ENCODE data around the gene PIP5K1A.

PIP5K1A gene

DNA sequence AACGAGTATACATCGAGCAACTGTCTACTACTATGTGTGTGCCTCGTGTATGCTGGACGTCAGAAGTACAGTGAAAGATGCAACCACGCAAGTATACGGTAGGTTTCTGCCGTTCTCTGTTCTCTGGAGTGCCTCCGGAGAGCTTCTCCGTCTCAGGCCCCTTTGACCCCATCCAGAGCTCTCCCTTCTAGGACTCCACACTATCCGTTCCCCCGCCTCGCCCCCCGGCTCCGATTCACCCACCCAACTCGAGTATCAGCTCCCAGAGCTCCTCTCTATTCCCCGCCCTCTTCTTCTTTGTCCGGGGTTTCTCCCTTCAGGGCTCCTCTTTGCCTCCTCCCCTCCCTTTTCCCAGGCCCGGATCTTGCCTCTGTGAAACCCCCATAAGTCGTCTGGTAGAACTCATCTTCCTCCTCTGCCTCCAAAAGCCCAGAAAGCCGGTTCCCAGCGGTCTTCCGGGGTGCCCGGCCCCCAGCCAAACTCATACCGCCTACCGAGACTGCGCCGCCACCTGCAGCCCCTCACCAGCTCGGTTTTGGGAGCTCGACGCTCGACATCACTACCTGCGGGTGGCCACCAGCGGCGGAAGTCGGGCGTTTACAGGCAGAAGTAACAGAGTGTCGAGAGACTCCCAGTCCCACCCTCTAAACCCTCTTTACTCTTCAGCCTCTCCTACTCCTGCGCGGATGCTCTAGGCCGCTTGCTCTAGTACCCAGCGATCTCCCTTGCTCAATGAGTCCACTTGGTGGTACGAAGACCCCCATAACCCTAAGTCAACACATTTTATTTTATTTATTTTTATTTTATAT lies 8.5 kb upstream of the PIP5K1A start, which contains the start of gene VPS72 (continued):
- TF ChIP-seq, protein P1, sequence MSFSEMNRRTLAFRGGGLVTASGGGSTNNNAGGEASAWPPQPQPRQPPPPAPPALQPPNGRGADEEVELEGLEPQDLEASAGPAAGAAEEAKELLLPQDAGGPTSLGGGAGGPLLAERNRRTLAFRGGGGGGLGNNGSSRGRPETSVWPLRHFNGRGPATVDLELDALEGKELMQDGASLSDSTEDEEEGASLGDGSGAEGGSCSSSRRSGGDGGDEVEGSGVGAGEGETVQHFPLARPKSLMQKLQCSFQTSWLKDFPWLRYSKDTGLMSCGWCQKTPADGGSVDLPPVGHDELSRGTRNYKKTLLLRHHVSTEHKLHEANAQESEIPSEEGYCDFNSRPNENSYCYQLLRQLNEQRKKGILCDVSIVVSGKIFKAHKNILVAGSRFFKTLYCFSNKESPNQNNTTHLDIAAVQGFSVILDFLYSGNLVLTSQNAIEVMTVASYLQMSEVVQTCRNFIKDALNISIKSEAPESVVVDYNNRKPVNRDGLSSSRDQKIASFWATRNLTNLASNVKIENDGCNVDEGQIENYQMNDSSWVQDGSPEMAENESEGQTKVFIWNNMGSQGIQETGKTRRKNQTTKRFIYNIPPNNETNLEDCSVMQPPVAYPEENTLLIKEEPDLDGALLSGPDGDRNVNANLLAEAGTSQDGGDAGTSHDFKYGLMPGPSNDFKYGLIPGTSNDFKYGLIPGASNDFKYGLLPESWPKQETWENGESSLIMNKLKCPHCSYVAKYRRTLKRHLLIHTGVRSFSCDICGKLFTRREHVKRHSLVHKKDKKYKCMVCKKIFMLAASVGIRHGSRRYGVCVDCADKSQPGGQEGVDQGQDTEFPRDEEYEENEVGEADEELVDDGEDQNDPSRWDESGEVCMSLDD (tag by site-specific recombination; IDR thresholded peaks at IDR 0.05), result peak; percentile 73
- no peak for TF ChIP-seq MZF1 (tag by site-specific recombination; IDR thresholded peaks at IDR 0.05; ENCODE audit: borderline replicate concordance)
- no peak for TF ChIP-seq ZNF596 (tag by site-specific recombination; IDR thresholded peaks at IDR 0.05)
- TF ChIP-seq ZBTB48 (tag by site-specific recombination; IDR thresholded peaks at IDR 0.05), result no peak
- no peak for TF ChIP-seq PRDM1 (tag by site-specific recombination; IDR thresholded peaks at IDR 0.05)
- no peak for TF ChIP-seq ZNF623 (tag by site-specific recombination; IDR thresholded peaks at IDR 0.05)
- TF ChIP-seq ZNF843 (tag by site-specific recombination; IDR thresholded peaks at IDR 0.05), result peak; percentile 43; the same call in 1 of the 2 replicates
- TF ChIP-seq, protein P2, sequence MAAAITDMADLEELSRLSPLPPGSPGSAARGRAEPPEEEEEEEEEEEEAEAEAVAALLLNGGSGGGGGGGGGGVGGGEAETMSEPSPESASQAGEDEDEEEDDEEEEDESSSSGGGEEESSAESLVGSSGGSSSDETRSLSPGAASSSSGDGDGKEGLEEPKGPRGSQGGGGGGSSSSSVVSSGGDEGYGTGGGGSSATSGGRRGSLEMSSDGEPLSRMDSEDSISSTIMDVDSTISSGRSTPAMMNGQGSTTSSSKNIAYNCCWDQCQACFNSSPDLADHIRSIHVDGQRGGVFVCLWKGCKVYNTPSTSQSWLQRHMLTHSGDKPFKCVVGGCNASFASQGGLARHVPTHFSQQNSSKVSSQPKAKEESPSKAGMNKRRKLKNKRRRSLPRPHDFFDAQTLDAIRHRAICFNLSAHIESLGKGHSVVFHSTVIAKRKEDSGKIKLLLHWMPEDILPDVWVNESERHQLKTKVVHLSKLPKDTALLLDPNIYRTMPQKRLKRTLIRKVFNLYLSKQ (tag by site-specific recombination; IDR thresholded peaks at IDR 0.05; ENCODE audit: borderline replicate concordance), result no peak
- TF ChIP-seq ZNF302 (tag by site-specific recombination; IDR thresholded peaks at IDR 0.05; ENCODE audit: low read depth), result no peak
- no peak for TF ChIP-seq ZNF19 (tag by site-specific recombination; IDR thresholded peaks at IDR 0.05; ENCODE audit: low read depth)
- TF ChIP-seq ZNF660 (tag by site-specific recombination; IDR thresholded peaks at IDR 0.05), result peak; percentile 92
- no peak for TF ChIP-seq ZFP3 (tag by site-specific recombination; IDR thresholded peaks at IDR 0.05; ENCODE audit: low read depth)
- TF ChIP-seq, protein P3, sequence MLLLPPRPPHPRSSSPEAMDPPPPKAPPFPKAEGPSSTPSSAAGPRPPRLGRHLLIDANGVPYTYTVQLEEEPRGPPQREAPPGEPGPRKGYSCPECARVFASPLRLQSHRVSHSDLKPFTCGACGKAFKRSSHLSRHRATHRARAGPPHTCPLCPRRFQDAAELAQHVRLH (tag by site-specific recombination; IDR thresholded peaks at IDR 0.05), result peak; percentile 79
- TF ChIP-seq ZNF221 (tag by site-specific recombination; IDR thresholded peaks at IDR 0.05; ENCODE audit: borderline replicate concordance), result no peak
- no peak for TF ChIP-seq ZSCAN16 (tag by site-specific recombination; IDR thresholded peaks at IDR 0.05)
- no peak for TF ChIP-seq ZNF664 (tag by site-specific recombination; IDR thresholded peaks at IDR 0.05)
- TF ChIP-seq SP7 (tag by site-specific recombination; IDR thresholded peaks at IDR 0.05), result peak; percentile 82
- TF ChIP-seq ZNF707 (tag by site-specific recombination; IDR thresholded peaks at IDR 0.05), result no peak
- peak; percentile 92 for TF ChIP-seq ZEB2 (tag by site-specific recombination; IDR thresholded peaks at IDR 0.05)
- no peak for TF ChIP-seq ZNF239 (tag by site-specific recombination; IDR thresholded peaks at IDR 0.05)
- no peak for TF ChIP-seq ZSCAN23 (tag by site-specific recombination; IDR thresholded peaks at IDR 0.05)
- no peak for TF ChIP-seq ZNF747 (tag by site-specific recombination; IDR thresholded peaks at IDR 0.05)
- no peak for TF ChIP-seq ZNF777 (tag by site-specific recombination; IDR thresholded peaks at IDR 0.05; ENCODE audit: borderline replicate concordance)
- TF ChIP-seq ZNF48 (tag by site-specific recombination; IDR thresholded peaks at IDR 0.05), result no peak
- TF ChIP-seq, protein P4, sequence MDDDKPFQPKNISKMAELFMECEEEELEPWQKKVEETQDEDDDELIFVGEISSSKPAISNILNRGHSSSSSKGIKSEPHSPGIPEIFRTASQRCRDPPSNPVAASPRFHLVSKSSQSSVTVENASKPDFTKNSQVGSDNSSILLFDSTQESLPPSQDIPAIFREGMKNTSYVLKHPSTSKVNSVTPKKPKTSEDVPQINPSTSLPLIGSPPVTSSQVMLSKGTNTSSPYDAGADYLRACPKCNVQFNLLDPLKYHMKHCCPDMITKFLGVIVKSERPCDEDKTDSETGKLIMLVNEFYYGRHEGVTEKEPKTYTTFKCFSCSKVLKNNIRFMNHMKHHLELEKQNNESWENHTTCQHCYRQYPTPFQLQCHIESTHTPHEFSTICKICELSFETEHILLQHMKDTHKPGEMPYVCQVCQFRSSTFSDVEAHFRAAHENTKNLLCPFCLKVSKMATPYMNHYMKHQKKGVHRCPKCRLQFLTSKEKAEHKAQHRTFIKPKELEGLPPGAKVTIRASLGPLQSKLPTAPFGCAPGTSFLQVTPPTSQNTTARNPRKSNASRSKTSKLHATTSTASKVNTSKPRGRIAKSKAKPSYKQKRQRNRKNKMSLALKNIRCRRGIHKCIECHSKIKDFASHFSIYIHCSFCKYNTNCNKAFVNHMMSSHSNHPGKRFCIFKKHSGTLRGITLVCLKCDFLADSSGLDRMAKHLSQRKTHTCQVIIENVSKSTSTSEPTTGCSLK (tag by site-specific recombination; IDR thresholded peaks at IDR 0.05), result no peak
- peak; percentile 65 for TF ChIP-seq KLF1 (tag by site-specific recombination; IDR thresholded peaks at IDR 0.05)
- no peak for TF ChIP-seq MEIS1 (CRISPR knock-in tag; IDR thresholded peaks at IDR 0.05; ENCODE audit: borderline replicate concordance)
- no peak for TF ChIP-seq GLI4 (tag by site-specific recombination; IDR thresholded peaks at IDR 0.05)
- TF ChIP-seq ZNF549 (tag by site-specific recombination; IDR thresholded peaks at IDR 0.05), result no peak
- TF ChIP-seq, protein P5, sequence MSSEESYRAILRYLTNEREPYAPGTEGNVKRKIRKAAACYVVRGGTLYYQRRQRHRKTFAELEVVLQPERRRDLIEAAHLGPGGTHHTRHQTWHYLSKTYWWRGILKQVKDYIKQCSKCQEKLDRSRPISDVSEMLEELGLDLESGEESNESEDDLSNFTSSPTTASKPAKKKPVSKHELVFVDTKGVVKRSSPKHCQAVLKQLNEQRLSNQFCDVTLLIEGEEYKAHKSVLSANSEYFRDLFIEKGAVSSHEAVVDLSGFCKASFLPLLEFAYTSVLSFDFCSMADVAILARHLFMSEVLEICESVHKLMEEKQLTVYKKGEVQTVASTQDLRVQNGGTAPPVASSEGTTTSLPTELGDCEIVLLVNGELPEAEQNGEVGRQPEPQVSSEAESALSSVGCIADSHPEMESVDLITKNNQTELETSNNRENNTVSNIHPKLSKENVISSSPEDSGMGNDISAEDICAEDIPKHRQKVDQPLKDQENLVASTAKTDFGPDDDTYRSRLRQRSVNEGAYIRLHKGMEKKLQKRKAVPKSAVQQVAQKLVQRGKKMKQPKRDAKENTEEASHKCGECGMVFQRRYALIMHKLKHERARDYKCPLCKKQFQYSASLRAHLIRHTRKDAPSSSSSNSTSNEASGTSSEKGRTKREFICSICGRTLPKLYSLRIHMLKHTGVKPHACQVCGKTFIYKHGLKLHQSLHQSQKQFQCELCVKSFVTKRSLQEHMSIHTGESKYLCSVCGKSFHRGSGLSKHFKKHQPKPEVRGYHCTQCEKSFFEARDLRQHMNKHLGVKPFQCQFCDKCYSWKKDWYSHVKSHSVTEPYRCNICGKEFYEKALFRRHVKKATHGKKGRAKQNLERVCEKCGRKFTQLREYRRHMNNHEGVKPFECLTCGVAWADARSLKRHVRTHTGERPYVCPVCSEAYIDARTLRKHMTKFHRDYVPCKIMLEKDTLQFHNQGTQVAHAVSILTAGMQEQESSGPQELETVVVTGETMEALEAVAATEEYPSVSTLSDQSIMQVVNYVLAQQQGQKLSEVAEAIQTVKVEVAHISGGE (tag by site-specific recombination; conservative IDR thresholded peaks at IDR 0.05; ENCODE audit: low read depth), result peak; percentile 65; the same call in 1 of the 2 replicates
